Stomach (tissue), 9 donors: ENCODE data around the gene MAG. TPM values are rescaled to one million over a fixed set of nuclear protein-coding genes. Genes with fewer than 3 reads are reported as not detected.

Experiments
- DNase-seq, 2 donors: peaks; one replicate each; pipeline versions ENCODE4 v3.0.0 to v3.0.0-alpha.2; 2013 to 2019
- H3K27ac ChIP-seq, 5 donors: fragments of 200-600 bp in 4 of 5; sonication (generic) in 4 of 5; one replicate each; pipeline ENCODE4 v1.5.1; 2013 to 2019; ENCODE audit warnings: mild to moderate bottlenecking in 1 of 5, moderate library complexity in 1 of 5
- H3K27me3 ChIP-seq, 3 donors: fragments of 200-600 bp; sonication (generic); one replicate each; pipeline ENCODE4 v1.5.1; 2017 to 2019; ENCODE audit warnings: mixed run types in 1 of 3
- H3K36me3 ChIP-seq, 4 donors: fragments of 200-600 bp; sonication (generic); 1 replicate in 3 of 4; 2 replicates in 1 of 4; pipeline ENCODE4 v1.5.1; 2016 to 2019
- H3K4me1 ChIP-seq, 4 donors: fragments of 200-600 bp; sonication (generic); one replicate each; pipeline ENCODE4 v1.5.1; 2016 to 2019
- H3K4me3 ChIP-seq, 4 donors: fragments of 200-600 bp; sonication (generic) in 3 of 4; one replicate each; pipeline ENCODE4 v1.5.1; 2016 to 2019; ENCODE audit warnings: mild to moderate bottlenecking in 1 of 4
- H3K9me3 ChIP-seq, 4 donors: fragments of 200-600 bp; sonication (generic); one replicate each; pipeline ENCODE4 v1.5.1; 2016 to 2019
- EP300 ChIP-seq: sonication (generic); formaldehyde crosslinking; IDR thresholded peaks from one replicate; pipeline ENCODE4 v1.6.1; 2017; ENCODE audit warnings: antibody characterized with exemption
- POLR2A ChIP-seq, 4 donors: fragments of 450-650 bp; IDR thresholded peaks; one replicate each; pipeline ENCODE4 v1.6.1; 2016; ENCODE audit warnings: antibody characterized with exemption in 4 of 4, control low read depth in 2 of 4, mild to moderate bottlenecking in 1 of 4, moderate library complexity in 1 of 4
- POLR2AphosphoS5 ChIP-seq, 3 donors: sonication (generic); formaldehyde crosslinking; IDR thresholded peaks; one replicate each; pipeline ENCODE4 v1.6.1; 2016; ENCODE audit warnings: antibody characterized with exemption in 3 of 3
- WGBS, 5 donors: extraction: QIAGEN DNeasy Blood & Tissue Kit in 3 of 5; methylation state at CpG; one replicate each; pipeline versions ENCODE4 v1.1.5 to v1.1.7; 2013 to 2018; 5-methylcytosine and 5-hydroxymethylcytosine counted together
- intact Hi-C: fragments of 100-400 bp; cut with DNase I; formaldehyde crosslinking; loops from one replicate; pipeline ENCODE4 v1.15.1; 2023; ENCODE audit warnings: low total_unique reads
- polyA plus RNA-seq, 3 donors: library from polyadenylated mRNA; stranded (reverse); fragments of 200-250 nt; gene quantifications; one replicate each; pipeline ENCODE4 v1.2.3, GENCODE V29; 2013
- total RNA-seq, 5 donors: library from RNA; depleted of rRNA; stranded (reverse); fragments of >200 nt; gene quantifications; one replicate each; pipeline versions ENCODE4 v1.1.0 to v1.2.3, GENCODE V29; 2014 to 2016
- TF ChIP-seq, protein P1 (sequence below), 7 experiments: fragments of 450-650 bp in 4 of 7; fragments of 200-600 bp in 3 of 7; sonication (generic) in 3 of 7; IDR thresholded peaks; one replicate each; pipeline ENCODE4 v1.5.1; 2016 to 2019; ENCODE audit warnings: antibody characterized with exemption in 7 of 7, control low read depth in 2 of 7, mild to moderate bottlenecking in 1 of 7
- donor health status: healthy with polysubstance abuse.
- donor health status: Bipolar disorder and iron deficiency.
- donor health status: healthy.

Gene MAG
- total and polyA plus RNA-seq, 8 donors = 0.05 to 5.5 (median 0.73) TPM; not detected in 5

DNA sequence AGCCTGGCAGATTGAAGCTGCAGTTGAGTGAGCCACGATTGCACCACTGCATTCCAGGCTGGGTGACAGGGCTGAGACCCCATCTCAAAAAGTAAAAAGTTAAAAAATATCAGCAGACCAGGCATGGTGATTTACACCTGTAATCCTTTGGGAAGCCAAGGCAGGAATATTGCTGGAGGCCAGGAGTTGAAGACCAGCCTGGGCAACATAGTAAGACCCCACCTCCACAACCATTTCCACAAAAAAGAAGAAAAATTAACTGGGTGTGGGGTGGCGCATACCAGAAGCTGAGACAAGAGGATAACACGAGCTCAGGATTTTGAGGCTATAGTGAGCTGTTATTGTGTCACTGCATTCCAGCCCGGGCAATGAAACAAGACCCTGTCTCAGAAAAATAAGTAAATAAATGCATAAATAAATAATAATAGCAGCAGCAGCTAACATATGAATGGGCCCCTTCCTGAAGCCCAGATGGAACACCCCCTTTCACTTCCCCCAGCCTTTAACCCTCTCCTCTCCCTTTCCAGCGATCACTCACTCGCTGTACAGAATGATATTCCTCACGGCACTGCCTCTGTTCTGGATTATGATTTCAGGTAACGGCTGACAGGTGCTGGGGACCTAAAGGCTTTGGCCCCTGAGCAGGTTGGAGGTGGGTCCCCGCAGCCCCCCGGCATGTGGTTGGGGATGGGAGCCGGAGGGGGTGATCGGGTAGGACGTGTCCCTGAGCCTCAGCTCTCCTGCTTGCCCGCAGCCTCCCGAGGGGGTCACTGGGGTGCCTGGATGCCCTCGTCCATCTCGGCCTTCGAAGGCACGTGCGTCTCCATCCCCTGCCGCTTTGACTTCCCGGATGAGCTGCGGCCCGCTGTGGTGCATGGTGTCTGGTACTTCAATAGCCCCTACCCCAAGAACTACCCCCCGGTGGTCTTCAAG, 3.2 kb downstream of the MAG start:
- no peak for DNase-seq
- WGBS, 5 donors = 58 to 70% (median 65%) methylated on average over 17 to 25 of the region's 25 CpGs
- H3K36me3 ChIP-seq = no peaks in the 10 kb centered on the region
- peaks cover 0 to 82% (median 22%) of the 10 kb centered on the region in 3 donors for H3K27me3 ChIP-seq
- H3K4me1 ChIP-seq = no peaks in the 10 kb centered on the region
- no peaks in the 10 kb centered on the region for H3K9me3 ChIP-seq
- H3K4me3 ChIP-seq = no peak overlapping the region
- no peak overlapping the region for H3K27ac ChIP-seq
- intact Hi-C loops = no loop called here
- TF ChIP-seq EP300 = no peak
- TF ChIP-seq, protein P1, sequence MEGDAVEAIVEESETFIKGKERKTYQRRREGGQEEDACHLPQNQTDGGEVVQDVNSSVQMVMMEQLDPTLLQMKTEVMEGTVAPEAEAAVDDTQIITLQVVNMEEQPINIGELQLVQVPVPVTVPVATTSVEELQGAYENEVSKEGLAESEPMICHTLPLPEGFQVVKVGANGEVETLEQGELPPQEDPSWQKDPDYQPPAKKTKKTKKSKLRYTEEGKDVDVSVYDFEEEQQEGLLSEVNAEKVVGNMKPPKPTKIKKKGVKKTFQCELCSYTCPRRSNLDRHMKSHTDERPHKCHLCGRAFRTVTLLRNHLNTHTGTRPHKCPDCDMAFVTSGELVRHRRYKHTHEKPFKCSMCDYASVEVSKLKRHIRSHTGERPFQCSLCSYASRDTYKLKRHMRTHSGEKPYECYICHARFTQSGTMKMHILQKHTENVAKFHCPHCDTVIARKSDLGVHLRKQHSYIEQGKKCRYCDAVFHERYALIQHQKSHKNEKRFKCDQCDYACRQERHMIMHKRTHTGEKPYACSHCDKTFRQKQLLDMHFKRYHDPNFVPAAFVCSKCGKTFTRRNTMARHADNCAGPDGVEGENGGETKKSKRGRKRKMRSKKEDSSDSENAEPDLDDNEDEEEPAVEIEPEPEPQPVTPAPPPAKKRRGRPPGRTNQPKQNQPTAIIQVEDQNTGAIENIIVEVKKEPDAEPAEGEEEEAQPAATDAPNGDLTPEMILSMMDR (IDR thresholded peaks at IDR 0.05) = no peak
- no peak for TF ChIP-seq POLR2A (IDR thresholded peaks at IDR 0.05)
- no peak for TF ChIP-seq POLR2AphosphoS5 (IDR thresholded peaks at IDR 0.05)

DNA sequence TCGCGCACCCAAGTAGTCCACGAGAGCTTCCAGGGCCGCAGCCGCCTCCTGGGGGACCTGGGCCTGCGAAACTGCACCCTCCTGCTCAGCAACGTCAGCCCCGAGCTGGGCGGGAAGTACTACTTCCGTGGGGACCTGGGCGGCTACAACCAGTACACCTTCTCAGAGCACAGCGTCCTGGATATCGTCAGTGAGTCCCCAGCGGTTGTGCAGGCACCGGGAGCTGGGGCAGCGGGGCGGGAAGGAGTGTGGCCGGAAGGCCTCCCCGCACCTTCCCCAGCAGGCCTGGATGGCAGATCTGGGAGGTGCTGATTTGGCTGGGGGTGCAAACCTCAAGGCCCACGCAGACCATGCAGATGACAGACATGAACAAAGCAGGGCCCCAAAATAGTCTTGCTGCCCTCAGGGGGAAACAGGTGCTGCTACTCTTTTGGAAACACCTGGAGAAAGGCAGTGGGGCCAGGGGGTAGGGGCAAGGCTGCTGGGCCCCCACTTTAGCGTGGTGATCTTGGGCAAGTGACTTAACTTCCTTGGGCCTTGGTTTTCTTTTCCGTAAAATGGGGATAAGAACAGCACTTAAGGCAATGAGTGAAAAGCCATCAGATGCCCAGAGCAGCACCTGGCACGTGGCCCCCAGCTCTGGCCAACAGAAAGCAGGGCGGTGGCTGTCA, 4.0 kb downstream of the MAG start:
- intact Hi-C loops = no loop called here
- WGBS, 5 donors = 37 to 78% (median 41%) methylated on average over 9 to 24 of the region's 24 CpGs
- peaks cover 0 to 80% (median 23%) of the 10 kb centered on the region in 3 donors for H3K27me3 ChIP-seq

DNA sequence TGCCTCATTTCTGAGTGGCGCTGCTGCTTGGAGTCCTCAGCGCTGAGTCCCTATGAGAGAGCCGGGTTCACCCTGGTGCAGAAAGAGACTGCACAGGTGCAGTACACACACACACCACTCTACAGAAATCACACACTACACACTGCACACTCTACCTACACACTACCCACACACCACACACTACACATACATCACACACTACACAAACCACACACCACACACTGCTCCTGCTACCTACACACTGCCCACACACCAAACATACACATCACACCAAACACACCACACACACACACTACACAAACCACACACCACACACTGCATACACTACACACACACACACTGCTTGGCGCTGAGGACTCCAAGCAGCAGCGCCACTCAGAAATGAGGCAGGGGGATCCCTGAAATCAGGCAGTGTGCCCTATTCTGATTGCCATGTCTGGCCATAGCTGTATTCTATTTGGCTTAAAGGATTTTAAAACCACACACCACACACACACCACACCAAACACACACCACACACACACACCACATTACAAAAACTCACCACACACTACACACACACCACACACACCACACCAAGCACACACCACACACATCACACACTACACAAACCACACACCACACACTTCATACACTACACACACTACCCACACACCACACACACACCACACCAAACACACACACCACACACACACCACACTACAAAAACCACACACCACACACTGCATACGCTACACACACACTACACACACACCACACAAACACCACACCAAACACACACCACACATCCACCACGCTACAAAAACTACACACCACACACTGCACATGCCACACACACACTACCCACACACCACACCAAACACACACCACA, 4.9 kb downstream of the MAG start:
- TF ChIP-seq, protein P1 (IDR thresholded peaks at IDR 0.05) = no peak
- TF ChIP-seq EP300 (no peak), POLR2A (IDR thresholded peaks at IDR 0.05) (no peak), POLR2AphosphoS5 (IDR thresholded peaks at IDR 0.05) (no peak)
- Histone ChIP-seq H3K4me1 (no peaks in the 10 kb centered on the region), H3K4me3 (no peak overlapping the region), H3K9me3 (no peaks in the 10 kb centered on the region), H3K27ac (no peak overlapping the region), H3K36me3 (no peaks in the 10 kb centered on the region), H3K27me3 (peaks cover 0 to 78% (median 21%) of the 10 kb centered on the region in 3 donors)
- intact Hi-C loops = no loop called here
- DNase-seq = no peak
- 84 to 92% (median 89%) methylated on average over 7 of the region's 7 CpGs for WGBS, 5 donors

More for the DNA sequence above, 4.0 kb downstream of the MAG start:
- H3K36me3 ChIP-seq = no peaks in the 10 kb centered on the region
- DNase-seq = peak in 1 of 2 donors; percentile 62
- H3K4me1 ChIP-seq = no peaks in the 10 kb centered on the region
- no peak overlapping the region for H3K4me3 ChIP-seq
- no peaks in the 10 kb centered on the region for H3K9me3 ChIP-seq
- no peak overlapping the region for H3K27ac ChIP-seq
- TF ChIP-seq EP300 (no peak), POLR2AphosphoS5 (IDR thresholded peaks at IDR 0.05) (no peak), POLR2A (IDR thresholded peaks at IDR 0.05) (no peak)
- TF ChIP-seq, protein P1 (IDR thresholded peaks at IDR 0.05) = no peak

DNA sequence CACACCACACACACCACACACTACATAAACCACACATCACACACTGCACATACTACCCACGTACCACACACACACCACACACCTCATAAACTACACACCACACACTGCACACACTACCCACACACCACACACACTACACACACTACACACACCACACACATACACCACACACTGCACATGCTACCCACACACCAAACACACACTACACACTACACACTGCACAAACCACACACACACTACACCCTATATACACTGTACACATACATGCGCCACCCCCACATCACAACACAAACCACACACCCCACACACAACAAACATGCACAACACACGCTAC, 5.5 kb downstream of the MAG start:
- Histone ChIP-seq H3K27me3 (peaks cover 0 to 78% (median 16%) of the 10 kb centered on the region in 3 donors), H3K4me1 (no peaks in the 10 kb centered on the region), H3K4me3 (no peak overlapping the region), H3K9me3 (no peaks in the 10 kb centered on the region), H3K36me3 (no peaks in the 10 kb centered on the region), H3K27ac (no peak overlapping the region)
- intact Hi-C loops = no loop called here
- TF ChIP-seq EP300 (no peak), POLR2A (IDR thresholded peaks at IDR 0.05) (no peak), POLR2AphosphoS5 (IDR thresholded peaks at IDR 0.05) (no peak)
- TF ChIP-seq, protein P1 (IDR thresholded peaks at IDR 0.05) = no peak
- WGBS, 5 donors = 93 to 99% (median 95%) methylated on average over 3 of the region's 3 CpGs
- no peak for DNase-seq
